Nephron progenitor cell (in vitro differentiated cells): Measurements from ENCODE around the gene CENPP.

Source experiments
- DNase-seq: peaks from one replicate; pipeline ENCODE4 v3.0.0; 2021
- H3K27ac Mint-ChIP-seq: 2 replicates; pipeline ENCODE4 v1.8.0; 2021; ENCODE audit warnings: mild to moderate bottlenecking, moderate library complexity, mixed read lengths
- H3K27me3 Mint-ChIP-seq: 2 replicates; pipeline ENCODE4 v1.8.0; 2021; ENCODE audit warnings: mild to moderate bottlenecking, low read depth, mixed read lengths; ENCODE audit not compliant: poor library complexity
- H3K36me3 Mint-ChIP-seq: 2 replicates; pipeline ENCODE4 v1.8.0; 2021; ENCODE audit warnings: low read depth, mixed read lengths
- H3K4me1 Mint-ChIP-seq: 2 replicates; pipeline ENCODE4 v1.8.0; 2021; ENCODE audit warnings: mixed read lengths
- H3K4me3 Mint-ChIP-seq: 2 replicates; pipeline ENCODE4 v1.8.0; 2021; ENCODE audit warnings: mild to moderate bottlenecking, moderate library complexity, mixed read lengths
- H3K9me3 Mint-ChIP-seq: 2 replicates; pipeline ENCODE4 v1.8.0; 2021; ENCODE audit warnings: mild to moderate bottlenecking, moderate library complexity, mixed read lengths
- TF ChIP-seq, protein P1 (sequence below): fragments of 200-600 bp; sonication (generic); IDR thresholded peaks from 2 replicates; pipeline ENCODE4 v1.5.0; 2021; ENCODE audit warnings: antibody characterized with exemption

Gene CENPP

GRCh38 chr9:92599938-92600461, 274.2 kb downstream of the CENPP start:
- H3K27ac Mint-ChIP-seq = peak overlapping the region; percentile 61
- TF ChIP-seq, protein P1, sequence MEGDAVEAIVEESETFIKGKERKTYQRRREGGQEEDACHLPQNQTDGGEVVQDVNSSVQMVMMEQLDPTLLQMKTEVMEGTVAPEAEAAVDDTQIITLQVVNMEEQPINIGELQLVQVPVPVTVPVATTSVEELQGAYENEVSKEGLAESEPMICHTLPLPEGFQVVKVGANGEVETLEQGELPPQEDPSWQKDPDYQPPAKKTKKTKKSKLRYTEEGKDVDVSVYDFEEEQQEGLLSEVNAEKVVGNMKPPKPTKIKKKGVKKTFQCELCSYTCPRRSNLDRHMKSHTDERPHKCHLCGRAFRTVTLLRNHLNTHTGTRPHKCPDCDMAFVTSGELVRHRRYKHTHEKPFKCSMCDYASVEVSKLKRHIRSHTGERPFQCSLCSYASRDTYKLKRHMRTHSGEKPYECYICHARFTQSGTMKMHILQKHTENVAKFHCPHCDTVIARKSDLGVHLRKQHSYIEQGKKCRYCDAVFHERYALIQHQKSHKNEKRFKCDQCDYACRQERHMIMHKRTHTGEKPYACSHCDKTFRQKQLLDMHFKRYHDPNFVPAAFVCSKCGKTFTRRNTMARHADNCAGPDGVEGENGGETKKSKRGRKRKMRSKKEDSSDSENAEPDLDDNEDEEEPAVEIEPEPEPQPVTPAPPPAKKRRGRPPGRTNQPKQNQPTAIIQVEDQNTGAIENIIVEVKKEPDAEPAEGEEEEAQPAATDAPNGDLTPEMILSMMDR = no peak
- H3K27me3 Mint-ChIP-seq = peaks cover 4% of the 10 kb centered on the region
- H3K4me1 Mint-ChIP-seq = peaks cover 30% of the 10 kb centered on the region
- H3K36me3 Mint-ChIP-seq = peaks cover 13% of the 10 kb centered on the region
- no peak overlapping the region for H3K4me3 Mint-ChIP-seq
- peaks cover 21% of the 10 kb centered on the region for H3K9me3 Mint-ChIP-seq
- DNase-seq = no peak

DNA sequence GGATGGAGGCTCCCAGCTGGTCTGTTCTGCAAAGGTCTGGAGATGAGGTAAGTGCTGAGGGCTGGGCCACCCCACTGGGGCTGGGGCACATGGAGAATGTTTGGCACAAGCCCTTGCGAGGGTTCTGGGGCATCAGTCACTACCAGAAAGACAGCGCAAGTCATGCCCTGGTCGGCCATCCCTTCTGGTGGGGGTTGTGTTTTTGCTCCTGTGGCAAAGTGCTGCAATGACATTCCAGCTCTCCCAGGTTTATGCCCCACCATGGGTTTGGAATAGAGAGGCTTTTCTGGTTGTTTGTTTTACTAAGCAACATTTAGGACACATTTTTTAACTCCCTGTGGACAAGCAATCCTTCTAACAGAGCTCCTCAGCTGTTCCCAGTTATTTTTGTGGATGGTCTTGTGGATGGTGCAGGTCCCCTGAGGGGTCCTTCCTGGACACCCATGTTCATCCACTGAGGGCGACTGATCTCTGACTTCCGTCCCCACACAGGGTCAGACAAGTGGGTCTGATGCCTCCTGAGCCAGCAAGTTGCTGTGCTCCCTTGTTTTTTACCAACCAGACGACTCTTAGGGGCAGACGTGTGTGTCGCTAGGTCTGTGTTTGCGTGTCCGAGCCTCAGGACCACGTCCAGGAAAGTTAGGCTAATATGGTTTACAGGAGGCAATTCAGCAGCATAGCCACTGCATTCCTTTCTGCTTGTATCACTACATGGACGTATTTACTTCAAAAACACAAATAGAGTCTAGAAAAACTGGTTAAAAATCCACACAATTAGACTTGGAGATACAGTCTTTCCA, 274.9 kb downstream of the CENPP start:
- H3K27me3 Mint-ChIP-seq = peaks cover 4% of the 10 kb centered on the region
- no peak overlapping the region for H3K4me3 Mint-ChIP-seq
- H3K9me3 Mint-ChIP-seq = peaks cover 27% of the 10 kb centered on the region
- H3K4me1 Mint-ChIP-seq = peaks cover 30% of the 10 kb centered on the region
- peak overlapping the region; percentile 97 for H3K27ac Mint-ChIP-seq
- TF ChIP-seq, protein P1 = no peak
- peaks cover 19% of the 10 kb centered on the region for H3K36me3 Mint-ChIP-seq
- no peak for DNase-seq

DNA sequence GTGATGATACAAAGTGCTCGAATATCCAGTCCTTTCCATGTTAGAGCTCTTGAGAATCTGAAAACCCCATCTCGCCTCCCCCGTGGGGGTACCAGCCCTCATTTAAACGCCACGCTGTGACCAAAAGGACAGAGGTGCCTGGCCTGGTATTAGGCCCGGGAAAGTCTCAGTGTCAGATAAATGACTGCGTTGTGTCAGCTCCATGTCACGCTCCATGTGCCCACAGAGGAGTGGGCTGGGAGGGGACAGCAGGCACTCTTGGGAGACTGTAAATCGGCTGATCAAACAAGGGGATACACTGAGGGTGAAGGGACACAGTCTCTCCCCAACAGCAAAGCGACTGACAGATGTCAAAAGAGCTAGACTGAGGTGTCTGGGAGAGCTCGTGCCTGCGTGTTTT, 275.7 kb downstream of the CENPP start:
- Mint-ChIP-seq H3K27ac (peak overlapping the region; percentile 97), H3K4me1 (peaks cover 30% of the 10 kb centered on the region), H3K27me3 (peaks cover 4% of the 10 kb centered on the region), H3K36me3 (peaks cover 19% of the 10 kb centered on the region), H3K4me3 (no peak overlapping the region), H3K9me3 (peaks cover 34% of the 10 kb centered on the region)
- TF ChIP-seq, protein P1 = no peak
- no peak for DNase-seq

- peaks cover 35% of the 10 kb centered on the region for H3K4me1 Mint-ChIP-seq
- no peak for DNase-seq
- peaks cover 35% of the 10 kb centered on the region for H3K9me3 Mint-ChIP-seq
- H3K36me3 Mint-ChIP-seq = peaks cover 19% of the 10 kb centered on the region
- peak overlapping the region; percentile 24 for H3K27ac Mint-ChIP-seq
- H3K27me3 Mint-ChIP-seq = no peaks in the 10 kb centered on the region
- TF ChIP-seq, protein P1 = no peak
- H3K4me3 Mint-ChIP-seq = no peak overlapping the region
These were observed 276.7 kb downstream of the CENPP start for GRCh38 chr9:92602413-92602812.

DNA sequence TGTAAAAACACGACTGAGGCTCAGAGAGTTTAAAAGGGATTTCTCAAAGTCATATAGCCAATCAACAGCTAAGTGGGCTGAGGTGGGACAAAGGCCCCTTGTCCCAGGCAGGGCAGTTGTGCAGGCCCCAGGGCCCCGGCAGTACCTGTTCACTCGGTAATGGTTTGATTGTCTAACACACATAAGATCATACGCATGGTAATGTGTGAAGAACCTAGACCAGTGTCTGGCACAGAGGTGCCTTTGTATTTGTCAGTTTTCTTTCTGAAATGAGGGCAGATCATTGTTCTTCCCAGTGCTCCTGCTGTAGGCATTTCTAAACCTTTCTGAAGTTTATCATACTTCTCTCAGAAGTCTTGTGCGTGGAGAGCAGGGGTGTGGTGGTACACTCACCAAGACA, 277.3 kb downstream of the CENPP start:
- H3K36me3 Mint-ChIP-seq = peaks cover 19% of the 10 kb centered on the region
- peaks cover 40% of the 10 kb centered on the region for H3K4me1 Mint-ChIP-seq
- peak overlapping the region; percentile 37 for H3K27ac Mint-ChIP-seq
- TF ChIP-seq, protein P1 = no peak
- no peaks in the 10 kb centered on the region for H3K27me3 Mint-ChIP-seq
- no peak overlapping the region for H3K4me3 Mint-ChIP-seq
- no peak for DNase-seq
- H3K9me3 Mint-ChIP-seq = peaks cover 35% of the 10 kb centered on the region

GRCh38 chr9:92603990-92604389, 278.2 kb downstream of the CENPP start:
- peaks cover 35% of the 10 kb centered on the region for H3K9me3 Mint-ChIP-seq
- H3K36me3 Mint-ChIP-seq = peaks cover 19% of the 10 kb centered on the region
- TF ChIP-seq, protein P1 = no peak
- no peak overlapping the region for H3K27ac Mint-ChIP-seq
- H3K27me3 Mint-ChIP-seq = no peaks in the 10 kb centered on the region
- peaks cover 43% of the 10 kb centered on the region for H3K4me1 Mint-ChIP-seq
- H3K4me3 Mint-ChIP-seq = no peak overlapping the region
- DNase-seq = no peak
